IMR-90 (cell line): Measurements from ENCODE around the gene ZNF785. TPM values are rescaled to one million over a fixed set of nuclear protein-coding genes. Genes with fewer than 3 reads are reported as not detected.

Source experiments
- ATAC-seq: fragments of 200-7000 bp; cut with Tn5 transposase; 2 replicates; pipeline ENCODE4 v1.9.1; 2020; ENCODE audit warnings: low read depth, mild to moderate bottlenecking, moderate library complexity
- BruUV-seq: library from RNA; stranded (reverse); fragments of 400-500 nt; replicated peaks from 2 replicates; lab custom pipeline; 2021; lab: Mats Ljungman, UMichigan
- CTCF ChIA-PET: fragments of 300-600 bp; formaldehyde crosslinking; extraction: SDS; loops from one replicate; lab custom pipeline; 2021; ENCODE audit warnings: antibody characterized with exemption; lab: Yijun Ruan, JAX
- POLR2A ChIA-PET: fragments of 300-600 bp; sonication (Branson Sonifier 250); formaldehyde crosslinking; loops from one replicate; lab custom pipeline; 2022; ENCODE audit warnings: antibody characterized with exemption; ENCODE audit not compliant: unreplicated experiment; lab: Charles Lee
- DNase-seq: peaks from one replicate; pipeline ENCODE4 v3.0.0; 2013
- H2AFZ ChIP-seq: replicated peaks from 2 replicates; pipeline ENCODE3; 2013; ENCODE audit warnings: low read length, mild to moderate bottlenecking; ENCODE audit not compliant: poor library complexity
- H2AK5ac ChIP-seq: 2 replicates; pipeline ENCODE4 v1.6.1; 2013; ENCODE audit warnings: low read depth, low read length, inconsistent platforms
- H2AK9ac ChIP-seq: replicated peaks from 2 replicates; pipeline ENCODE3; 2013; ENCODE audit warnings: mild to moderate bottlenecking, low read depth, low read length, moderate library complexity; ENCODE audit not compliant: poor library complexity
- H2BK120ac ChIP-seq: 2 replicates; pipeline ENCODE4 v1.6.1; 2013; ENCODE audit warnings: low read depth, low read length, inconsistent platforms
- H2BK15ac ChIP-seq: 3 replicates; pipeline ENCODE4 v1.6.1; 2013; ENCODE audit warnings: low read depth, low read length, inconsistent platforms
- H2BK20ac ChIP-seq: 2 replicates; pipeline ENCODE4 v1.6.1; 2013; ENCODE audit warnings: low read depth, mild to moderate bottlenecking, inconsistent platforms, low read length, moderate library complexity
- H2BK5ac ChIP-seq: 2 replicates; pipeline ENCODE4 v1.6.1; 2013; ENCODE audit warnings: mild to moderate bottlenecking, low read depth, low read length, inconsistent platforms; ENCODE audit not compliant: poor library complexity, severe bottlenecking
- H3K14ac ChIP-seq: replicated peaks from 2 replicates; pipeline ENCODE4 v1.6.1; 2013; ENCODE audit warnings: low read depth, low read length, inconsistent platforms
- H3K18ac ChIP-seq: 2 replicates; pipeline ENCODE4 v1.6.1; 2013; ENCODE audit warnings: low read depth, low read length, control low read depth
- H3K23ac ChIP-seq: 2 replicates; pipeline ENCODE4 v1.6.1; 2013; ENCODE audit warnings: low read depth, low read length, inconsistent platforms
- H3K27ac ChIP-seq: 2 replicates; pipeline ENCODE4 v1.5.1; 2013; ENCODE audit warnings: mild to moderate bottlenecking, control low read depth, low read length; ENCODE audit not compliant: insufficient read depth
- H3K27me3 ChIP-seq: 2 replicates; pipeline ENCODE4 v1.6.1; 2013; ENCODE audit warnings: low read length; ENCODE audit not compliant: control insufficient read depth, insufficient read depth
- H3K36me3 ChIP-seq: 2 replicates; pipeline ENCODE4 v1.6.1; 2013; ENCODE audit warnings: low read length, mixed read lengths; ENCODE audit not compliant: control insufficient read depth, insufficient read depth
- H3K4ac ChIP-seq: 2 replicates; pipeline ENCODE4 v1.6.1; 2013; ENCODE audit warnings: low read depth, low read length, inconsistent platforms
- H3K4me1 ChIP-seq: 2 replicates; pipeline ENCODE4 v1.6.1; 2013; ENCODE audit warnings: low read length, mixed read lengths; ENCODE audit not compliant: control insufficient read depth, insufficient read depth
- H3K4me2 ChIP-seq: 2 replicates; pipeline ENCODE4 v1.6.1; 2013; ENCODE audit warnings: low read depth, mild to moderate bottlenecking, control low read depth, low read length, moderate library complexity
- H3K4me3 ChIP-seq: 2 replicates; pipeline ENCODE4 v1.5.1; 2013; ENCODE audit warnings: low read depth, mild to moderate bottlenecking, control low read depth, low read length, moderate library complexity; ENCODE audit not compliant: insufficient read depth
- H3K56ac ChIP-seq: 2 replicates; pipeline ENCODE4 v1.6.1; 2013; ENCODE audit warnings: low read length, inconsistent platforms; ENCODE audit not compliant: insufficient read depth; ENCODE audit errors: extremely low read depth
- H3K79me1 ChIP-seq, 2 experiments: 2 replicates each; pipeline ENCODE4 v1.6.1; 2013; ENCODE audit warnings: low read length in 2 of 2, inconsistent platforms in 1 of 2, low read depth in 1 of 2
- H3K9ac ChIP-seq: 2 replicates; pipeline ENCODE4 v1.6.1; 2013; ENCODE audit warnings: low read depth, low read length, control low read depth
- H3K9me1 ChIP-seq: 2 replicates; pipeline ENCODE4 v1.6.1; 2013; ENCODE audit warnings: low read length, inconsistent platforms; ENCODE audit not compliant: insufficient read depth
- H3K9me3 ChIP-seq: 2 replicates; pipeline ENCODE4 v1.6.1; 2013; ENCODE audit warnings: low read length; ENCODE audit not compliant: control insufficient read depth, insufficient read depth
- H4K20me1 ChIP-seq: 2 replicates; pipeline ENCODE4 v1.6.1; 2013; ENCODE audit warnings: low read length, inconsistent platforms; ENCODE audit not compliant: insufficient read depth
- H4K5ac ChIP-seq: 2 replicates; pipeline ENCODE4 v1.6.1; 2013; ENCODE audit warnings: mild to moderate bottlenecking, low read depth, low read length, control low read depth
- H4K8ac ChIP-seq, 2 experiments: 2 replicates each; pipeline ENCODE4 v1.6.1; 2013; ENCODE audit warnings: low read depth in 2 of 2, low read length in 2 of 2, control low read depth in 1 of 2, inconsistent platforms in 1 of 2
- H4K91ac ChIP-seq: 2 replicates; pipeline ENCODE4 v1.6.1; 2013; ENCODE audit warnings: low read depth, low read length, inconsistent platforms; ENCODE audit not compliant: insufficient read depth
- BHLHE40 ChIP-seq: fragments of 150-350 bp; IDR thresholded peaks from 2 replicates; pipeline ENCODE4 v1.6.1; 2016; ENCODE audit warnings: mild to moderate bottlenecking, low read depth, low read length
- CEBPB ChIP-seq: IDR thresholded peaks from 2 replicates; pipeline ENCODE4 v1.6.1; 2012; ENCODE audit warnings: low read depth, low read length, improper control_type of control experiment
- CHD1 ChIP-seq: IDR thresholded peaks from 2 replicates; pipeline ENCODE4 v1.6.1; 2012; ENCODE audit warnings: low read depth, low read length, improper control_type of control experiment
- ELK1 ChIP-seq: fragments of 150-350 bp; IDR thresholded peaks from 2 replicates; pipeline ENCODE4 v1.6.1; 2016; ENCODE audit warnings: low read depth, mild to moderate bottlenecking, low read length, moderate library complexity, borderline replicate concordance
- FOS ChIP-seq: fragments of 150-350 bp; IDR thresholded peaks from 2 replicates; pipeline ENCODE4 v1.6.1; 2016; ENCODE audit warnings: low read depth, low read length
- MAFK ChIP-seq: IDR thresholded peaks from 2 replicates; pipeline ENCODE4 v1.6.1; 2012; ENCODE audit warnings: low read depth, low read length, improper control_type of control experiment
- MAZ ChIP-seq: IDR thresholded peaks from 2 replicates; pipeline ENCODE4 v1.6.1; 2012; ENCODE audit warnings: low read depth, mild to moderate bottlenecking, low read length, improper control_type of control experiment, moderate library complexity, borderline replicate concordance
- MXI1 ChIP-seq: IDR thresholded peaks from 2 replicates; pipeline ENCODE4 v1.6.1; 2012; ENCODE audit warnings: low read depth, mild to moderate bottlenecking, low read length, moderate library complexity, borderline replicate concordance
- NFE2L2 ChIP-seq: fragments of 150-350 bp; IDR thresholded peaks from 2 replicates; pipeline ENCODE4 v1.6.1; 2016; ENCODE audit warnings: low read depth, mild to moderate bottlenecking, low read length
- POLR2A ChIP-seq: IDR thresholded peaks from 2 replicates; pipeline ENCODE4 v1.6.1; 2012; ENCODE audit warnings: mild to moderate bottlenecking, low read depth, low read length
- RAD21 ChIP-seq: IDR thresholded peaks from 2 replicates; pipeline ENCODE4 v1.6.1; 2012; ENCODE audit warnings: low read length, improper control_type of control experiment
- RFX5 ChIP-seq: IDR thresholded peaks from 2 replicates; pipeline ENCODE4 v1.8.0; 2012; ENCODE audit warnings: low read depth, mild to moderate bottlenecking, low read length, moderate library complexity
- SMC3 ChIP-seq: fragments of 150-350 bp; IDR thresholded peaks from 2 replicates; pipeline ENCODE4 v1.6.1; 2016; ENCODE audit warnings: low read depth, mild to moderate bottlenecking, antibody characterized with exemption, low read length, moderate library complexity
- WGBS, 2 experiments: methylation state at CpG; one replicate each; pipeline versions ENCODE4 v1.1.5 to v1.1.7; 2013; ENCODE audit warnings: missing lambda C conversion rate in 2 of 2; ENCODE audit not compliant: insufficient read length in 1 of 2; ENCODE audit errors: extremely low coverage in 2 of 2; 5-methylcytosine and 5-hydroxymethylcytosine counted together
- dilution Hi-C: fragments of 300-500 bp; cut with HindIII; formaldehyde crosslinking; loops from one replicate; pipeline ENCODE4 v1.14.3; 2018; ENCODE audit warnings: low sequenced_read_pairs; ENCODE audit not compliant: unreplicated experiment
- in situ Hi-C: fragments of 300-500 bp; cut with MboI; formaldehyde crosslinking; loops from 3 replicates; pipeline ENCODE4 v1.14.3; 2019; ENCODE audit warnings: low sequenced_read_pairs, inconsistent platforms, mixed read lengths
- intact Hi-C: fragments of 100-400 bp; cut with micrococcal nuclease; formaldehyde crosslinking; loops from 2 replicates; pipeline ENCODE4 v1.10.0; 2022
- polyA plus RNA-seq, 3 experiments: library from polyadenylated mRNA; depleted of rRNA; stranded (reverse); fragments of >200 nt; gene quantifications; 2 replicates each; pipeline ENCODE4 v1.2.3, GENCODE V29; 2012; ENCODE audit warnings: low replicate concordance in 1 of 3
- total RNA-seq: library from RNA; depleted of rRNA; stranded (reverse); fragments of >200 nt; gene quantifications from 2 replicates; pipeline ENCODE4 v1.2.3, GENCODE V29; 2012
- TF ChIP-seq, protein P1 (sequence below): conservative IDR thresholded peaks from 2 replicates; pipeline ENCODE4 v1.5.1; 2012; ENCODE audit warnings: mild to moderate bottlenecking, low read depth, low read length, improper control_type of control experiment
- TF ChIP-seq, protein P2 (sequence below): fragments of 150-350 bp; IDR thresholded peaks from 2 replicates; pipeline ENCODE4 v1.6.1; 2017; ENCODE audit warnings: mild to moderate bottlenecking, antibody characterized with exemption, low read length, low read depth

The ZNF785 gene
- total and polyA plus RNA-seq, 2 of the 4 experiments (the other 2 are of a cell fraction), result 2.9 to 4.0 TPM

- CTCF ChIA-PET, result no interaction called here
- Histone ChIP-seq H4K91ac (no peak overlapping the region), H3K56ac (no peak overlapping the region), H3K18ac (no peak overlapping the region), H3K79me1 (peaks cover 16 to 43% of the 10 kb centered on the region in 2 experiments; a peak in 2 of 4 replicates), H2AK5ac (no peak overlapping the region), H3K14ac (no peak overlapping the region), H3K4me1 (no peaks in the 10 kb centered on the region), H2BK15ac (no peak overlapping the region), H2BK5ac (no peak overlapping the region), H2BK120ac (no peak overlapping the region), H2AFZ (no peak overlapping the region), H3K9me1 (peaks cover 4% of the 10 kb centered on the region; the same call in 1 of the 2 replicates), H3K27ac (no peak overlapping the region), H3K4me3 (no peak overlapping the region), H2AK9ac (no peak overlapping the region), H3K4ac (no peak overlapping the region), H3K23ac (no peak overlapping the region), H3K36me3 (peaks cover 23% of the 10 kb centered on the region), H3K4me2 (no peak overlapping the region), H4K20me1 (no peaks in the 10 kb centered on the region; the same call in 1 of the 2 replicates), H4K8ac (no peak overlapping the region), H3K27me3 (no peaks in the 10 kb centered on the region), H4K5ac (no peak overlapping the region), H3K9ac (no peak overlapping the region), H2BK20ac (no peak overlapping the region), H3K9me3 (no peaks in the 10 kb centered on the region)
- POLR2A ChIA-PET, result no interaction called here
- dilution Hi-C loops (no loop called here), in situ Hi-C loops (no loop called here), intact Hi-C loops (no loop called here)
- ATAC-seq, result no peak
- no peak for DNase-seq
- BruUV-seq, result no TSS peak
- 75% methylated on average over 4 of the region's 10 CpGs; no CpG with 5 or more reads in 1 of the 2 experiments for WGBS, 2 experiments
- TF ChIP-seq SMC3, result no peak
- no peak for TF ChIP-seq MAFK
- TF ChIP-seq ELK1, result no peak
- no peak for TF ChIP-seq POLR2A
- TF ChIP-seq CHD1, result no peak
- TF ChIP-seq, protein P1, sequence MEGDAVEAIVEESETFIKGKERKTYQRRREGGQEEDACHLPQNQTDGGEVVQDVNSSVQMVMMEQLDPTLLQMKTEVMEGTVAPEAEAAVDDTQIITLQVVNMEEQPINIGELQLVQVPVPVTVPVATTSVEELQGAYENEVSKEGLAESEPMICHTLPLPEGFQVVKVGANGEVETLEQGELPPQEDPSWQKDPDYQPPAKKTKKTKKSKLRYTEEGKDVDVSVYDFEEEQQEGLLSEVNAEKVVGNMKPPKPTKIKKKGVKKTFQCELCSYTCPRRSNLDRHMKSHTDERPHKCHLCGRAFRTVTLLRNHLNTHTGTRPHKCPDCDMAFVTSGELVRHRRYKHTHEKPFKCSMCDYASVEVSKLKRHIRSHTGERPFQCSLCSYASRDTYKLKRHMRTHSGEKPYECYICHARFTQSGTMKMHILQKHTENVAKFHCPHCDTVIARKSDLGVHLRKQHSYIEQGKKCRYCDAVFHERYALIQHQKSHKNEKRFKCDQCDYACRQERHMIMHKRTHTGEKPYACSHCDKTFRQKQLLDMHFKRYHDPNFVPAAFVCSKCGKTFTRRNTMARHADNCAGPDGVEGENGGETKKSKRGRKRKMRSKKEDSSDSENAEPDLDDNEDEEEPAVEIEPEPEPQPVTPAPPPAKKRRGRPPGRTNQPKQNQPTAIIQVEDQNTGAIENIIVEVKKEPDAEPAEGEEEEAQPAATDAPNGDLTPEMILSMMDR, result no peak
- TF ChIP-seq CEBPB, result no peak
- TF ChIP-seq FOS, result no peak
- no peak for TF ChIP-seq RFX5
- no peak for TF ChIP-seq MAZ
- TF ChIP-seq, protein P2, sequence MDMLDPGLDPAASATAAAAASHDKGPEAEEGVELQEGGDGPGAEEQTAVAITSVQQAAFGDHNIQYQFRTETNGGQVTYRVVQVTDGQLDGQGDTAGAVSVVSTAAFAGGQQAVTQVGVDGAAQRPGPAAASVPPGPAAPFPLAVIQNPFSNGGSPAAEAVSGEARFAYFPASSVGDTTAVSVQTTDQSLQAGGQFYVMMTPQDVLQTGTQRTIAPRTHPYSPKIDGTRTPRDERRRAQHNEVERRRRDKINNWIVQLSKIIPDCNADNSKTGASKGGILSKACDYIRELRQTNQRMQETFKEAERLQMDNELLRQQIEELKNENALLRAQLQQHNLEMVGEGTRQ, result no peak
- no peak for TF ChIP-seq MXI1
- TF ChIP-seq NFE2L2, result no peak
- TF ChIP-seq BHLHE40, result no peak
- TF ChIP-seq RAD21, result no peak
These were observed 29.4 kb downstream of the ZNF785 start for GRCh38 chr16:30556125-30556473.
